Measurements from ENCODE around the gene PYURF.

The PYURF gene

DNA sequence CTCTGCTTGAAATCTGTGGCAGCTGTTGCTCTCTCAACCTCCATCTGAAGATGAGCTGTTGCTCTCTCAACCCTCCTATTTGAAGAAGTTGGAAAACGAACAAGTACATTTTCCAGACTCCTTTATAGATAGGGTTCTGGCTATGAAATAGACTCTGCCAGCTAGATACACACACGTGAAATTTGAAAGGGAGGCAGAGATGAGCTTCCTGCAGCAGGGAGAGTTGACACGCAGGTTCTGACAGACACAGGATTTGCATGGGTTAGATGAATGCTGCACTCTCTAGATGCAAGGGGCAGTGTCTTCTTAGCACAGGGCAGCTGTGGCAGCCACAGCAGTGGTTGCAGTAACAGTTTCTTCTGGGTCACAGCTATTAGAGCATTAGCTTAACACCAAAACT, 8.0 kb upstream of the PYURF start:
- Histone ChIP-seq H3K9ac (ENCODE audit: low read depth in 1 of 2, low read length in 2 of 2) (no peak overlapping the region), H3K4me1 (ENCODE audit: control insufficient read depth in 1 of 2, insufficient read depth in 2 of 2, low read length in 2 of 2) (peaks cover 0 to 4% of the 10 kb centered on the region in 2 donors), H3K9me3 (ENCODE audit: control insufficient read depth in 1 of 2, low read length in 2 of 2) (no peaks in the 10 kb centered on the region), H3K27ac (ENCODE audit: low read depth, low read length) (no peak overlapping the region), H3K27me3 (ENCODE audit: control insufficient read depth in 1 of 2, insufficient read depth in 2 of 2, low read length in 2 of 2) (no peaks in the 10 kb centered on the region), H3K4me3 (ENCODE audit: low read depth in 1 of 2, low read length in 2 of 2) (no peak overlapping the region), H3K36me3 (ENCODE audit: control insufficient read depth in 1 of 2, insufficient read depth in 2 of 2, low read length in 2 of 2) (no peaks in the 10 kb centered on the region)

DNA sequence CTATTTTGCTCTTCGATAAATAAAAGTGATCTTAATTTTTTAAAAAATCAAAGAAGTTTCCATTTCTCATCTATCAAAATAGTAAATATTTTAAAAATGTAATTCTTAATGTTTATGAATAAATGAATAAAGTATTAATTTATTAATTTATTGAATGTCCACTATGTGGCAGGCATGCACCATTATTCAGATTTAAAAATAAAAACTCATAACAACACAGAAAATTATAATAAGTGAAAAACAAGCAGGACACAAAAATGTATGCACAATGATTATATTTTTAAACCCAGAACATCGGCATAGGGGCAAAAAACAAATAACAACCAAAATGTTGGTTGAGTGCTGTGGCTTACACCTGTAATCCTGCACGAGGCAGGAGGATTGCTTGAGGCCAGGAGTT, 5.3 kb upstream of the PYURF start:
- H3K27me3 ChIP-seq (ENCODE audit: control insufficient read depth in 1 of 2, insufficient read depth in 2 of 2, low read length in 2 of 2) = no peaks in the 10 kb centered on the region
- no peaks in the 10 kb centered on the region for H3K9me3 ChIP-seq (ENCODE audit: control insufficient read depth in 1 of 2, low read length in 2 of 2)
- no peak overlapping the region for H3K4me3 ChIP-seq (ENCODE audit: low read depth in 1 of 2, low read length in 2 of 2)
- peaks cover 8 to 11% of the 10 kb centered on the region in 2 donors for H3K4me1 ChIP-seq (ENCODE audit: control insufficient read depth in 1 of 2, insufficient read depth in 2 of 2, low read length in 2 of 2)
- no peak overlapping the region for H3K9ac ChIP-seq (ENCODE audit: low read depth in 1 of 2, low read length in 2 of 2)
- H3K36me3 ChIP-seq (ENCODE audit: control insufficient read depth in 1 of 2, insufficient read depth in 2 of 2, low read length in 2 of 2) = no peaks in the 10 kb centered on the region
- no peak overlapping the region for H3K27ac ChIP-seq (ENCODE audit: low read depth, low read length)

DNA sequence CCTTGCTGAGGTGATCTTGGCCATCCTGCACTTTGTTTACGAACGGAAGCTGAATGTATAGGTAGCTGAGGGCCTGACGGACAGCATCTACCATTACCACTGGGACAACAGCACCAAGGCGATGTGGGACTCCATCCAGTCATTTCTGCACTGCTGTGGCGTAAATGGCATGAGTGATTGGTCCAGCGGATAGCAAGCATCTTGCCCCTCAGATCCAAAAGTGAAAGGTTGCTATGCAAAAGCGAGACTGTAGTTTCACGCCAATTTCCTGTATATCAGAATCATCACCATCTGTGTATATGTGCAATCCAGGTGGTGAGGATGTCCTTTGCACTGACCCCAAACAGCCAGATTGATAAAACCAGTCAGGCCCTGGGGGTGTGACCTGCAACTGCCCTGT, 4.2 kb upstream of the PYURF start:
- H3K36me3 ChIP-seq (ENCODE audit: control insufficient read depth in 1 of 2, insufficient read depth in 2 of 2, low read length in 2 of 2) = no peaks in the 10 kb centered on the region
- no peak overlapping the region for H3K9ac ChIP-seq (ENCODE audit: low read depth in 1 of 2, low read length in 2 of 2)
- no peak overlapping the region for H3K4me3 ChIP-seq (ENCODE audit: low read depth in 1 of 2, low read length in 2 of 2)
- no peaks in the 10 kb centered on the region for H3K27me3 ChIP-seq (ENCODE audit: control insufficient read depth in 1 of 2, insufficient read depth in 2 of 2, low read length in 2 of 2)
- no peaks in the 10 kb centered on the region for H3K9me3 ChIP-seq (ENCODE audit: control insufficient read depth in 1 of 2, low read length in 2 of 2)
- no peak overlapping the region for H3K27ac ChIP-seq (ENCODE audit: low read depth, low read length)
- H3K4me1 ChIP-seq (ENCODE audit: control insufficient read depth in 1 of 2, insufficient read depth in 2 of 2, low read length in 2 of 2) = peaks cover 9 to 11% of the 10 kb centered on the region in 2 donors

DNA sequence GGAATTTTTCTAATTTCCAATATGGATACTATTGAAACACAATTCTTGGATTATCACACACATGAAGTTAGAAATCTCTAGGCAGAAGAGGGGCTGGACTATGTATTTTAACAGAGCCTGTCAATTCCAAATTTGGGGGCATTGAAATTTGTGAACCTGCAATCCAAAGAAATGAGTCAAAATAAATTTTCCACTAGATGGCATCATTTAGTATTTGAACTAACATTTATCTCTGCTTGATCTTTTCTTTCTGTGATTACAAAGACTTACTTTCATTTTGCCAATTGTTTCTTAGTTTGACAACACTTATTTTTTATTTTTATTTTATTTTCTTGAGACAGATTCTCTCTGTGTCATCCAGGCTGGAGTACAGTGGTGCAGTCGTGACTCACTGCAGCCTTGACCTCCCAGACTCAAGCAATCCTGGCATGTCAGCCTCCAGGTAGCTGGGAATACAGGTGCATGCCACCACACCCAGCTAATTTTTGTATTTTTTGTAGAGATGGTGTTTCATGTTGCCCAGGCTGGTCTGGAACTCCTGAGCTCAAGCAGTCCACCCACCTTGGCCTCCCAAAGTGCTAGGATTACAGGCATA, 2.7 kb upstream of the PYURF start:
- H3K4me3 ChIP-seq (ENCODE audit: low read depth in 1 of 2, low read length in 2 of 2) = no peak overlapping the region
- no peaks in the 10 kb centered on the region for H3K9me3 ChIP-seq (ENCODE audit: control insufficient read depth in 1 of 2, low read length in 2 of 2)
- H3K9ac ChIP-seq (ENCODE audit: low read depth in 1 of 2, low read length in 2 of 2) = no peak overlapping the region
- H3K4me1 ChIP-seq (ENCODE audit: control insufficient read depth in 1 of 2, insufficient read depth in 2 of 2, low read length in 2 of 2) = peaks cover 21 to 24% of the 10 kb centered on the region in 2 donors
- H3K36me3 ChIP-seq (ENCODE audit: control insufficient read depth in 1 of 2, insufficient read depth in 2 of 2, low read length in 2 of 2) = peaks cover under 1 to 3% of the 10 kb centered on the region in 2 donors
- H3K27ac ChIP-seq (ENCODE audit: low read depth, low read length) = no peak overlapping the region
- H3K27me3 ChIP-seq (ENCODE audit: control insufficient read depth in 1 of 2, insufficient read depth in 2 of 2, low read length in 2 of 2) = no peaks in the 10 kb centered on the region

DNA sequence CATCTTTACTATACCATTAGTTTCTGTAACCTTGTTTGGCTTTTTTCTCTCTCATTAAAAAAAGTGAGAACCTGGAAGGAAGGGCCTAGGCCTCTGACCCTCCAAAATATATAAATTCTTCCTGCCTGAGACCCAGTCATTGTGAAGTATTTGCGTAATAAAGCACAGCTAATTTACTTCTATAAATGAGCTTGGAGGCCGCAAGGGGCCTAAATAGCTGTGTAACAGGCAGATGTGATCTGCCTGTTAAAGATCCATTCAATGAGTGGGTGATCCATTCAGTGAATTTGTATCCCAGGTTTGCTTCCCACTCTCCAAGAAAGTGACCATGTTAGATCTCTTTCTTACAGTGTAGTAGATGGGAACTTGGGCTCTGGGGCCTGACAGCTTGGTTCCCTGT, 595 bp upstream of the PYURF start:
- Histone ChIP-seq H3K4me3 (ENCODE audit: low read depth in 1 of 2, low read length in 2 of 2) (peak overlapping the region; percentile 85 to 86), H3K9ac (ENCODE audit: low read depth in 1 of 2, low read length in 2 of 2) (peak overlapping the region; percentile 56 to 84), H3K36me3 (ENCODE audit: control insufficient read depth in 1 of 2, insufficient read depth in 2 of 2, low read length in 2 of 2) (peaks cover 8 to 11% of the 10 kb centered on the region in 2 donors), H3K27ac (ENCODE audit: low read depth, low read length) (peak overlapping the region; percentile 82), H3K4me1 (ENCODE audit: control insufficient read depth in 1 of 2, insufficient read depth in 2 of 2, low read length in 2 of 2) (peaks cover 22 to 24% of the 10 kb centered on the region in 2 donors), H3K9me3 (ENCODE audit: control insufficient read depth in 1 of 2, low read length in 2 of 2) (no peaks in the 10 kb centered on the region), H3K27me3 (ENCODE audit: control insufficient read depth in 1 of 2, insufficient read depth in 2 of 2, low read length in 2 of 2) (no peaks in the 10 kb centered on the region)

DNA sequence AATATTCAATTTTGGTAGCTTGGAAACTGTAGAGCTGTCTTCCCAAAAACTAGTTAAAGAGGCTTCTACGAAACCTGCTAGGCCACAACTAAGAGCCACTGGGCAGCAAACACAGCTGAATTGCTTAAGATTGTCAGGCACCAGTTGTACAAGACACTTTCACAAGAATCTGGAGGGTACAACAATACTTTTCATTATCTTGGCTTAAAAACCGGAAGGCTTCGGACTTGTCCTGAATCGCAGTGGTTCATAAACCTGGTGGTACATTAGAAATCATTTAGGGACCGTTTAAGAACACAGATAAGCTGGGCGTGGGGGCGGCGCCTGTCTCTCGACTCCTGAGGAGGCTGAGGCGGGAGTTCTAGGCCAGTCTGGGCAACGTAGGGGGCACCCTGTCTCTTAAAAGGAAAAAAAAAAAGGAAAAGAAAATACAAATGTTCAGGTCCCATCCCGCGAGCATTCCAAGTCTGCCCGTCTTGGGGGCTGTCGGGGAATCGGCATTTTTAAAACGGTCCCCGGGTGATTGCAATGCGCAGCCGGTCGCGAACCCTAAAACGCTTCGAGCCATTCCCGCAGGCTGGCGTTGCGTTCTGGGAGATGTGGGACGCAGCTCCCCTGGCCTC, 763 bp downstream of the PYURF start:
- Histone ChIP-seq H3K4me3 (ENCODE audit: low read depth in 1 of 2, low read length in 2 of 2) (peak overlapping the region; percentile 85 to 86), H3K4me1 (ENCODE audit: control insufficient read depth in 1 of 2, insufficient read depth in 2 of 2, low read length in 2 of 2) (peaks cover 20 to 22% of the 10 kb centered on the region in 2 donors), H3K9ac (ENCODE audit: low read depth in 1 of 2, low read length in 2 of 2) (peak overlapping the region; percentile 84 to 88), H3K27me3 (ENCODE audit: control insufficient read depth in 1 of 2, insufficient read depth in 2 of 2, low read length in 2 of 2) (no peaks in the 10 kb centered on the region), H3K27ac (ENCODE audit: low read depth, low read length) (peak overlapping the region; percentile 82), H3K36me3 (ENCODE audit: control insufficient read depth in 1 of 2, insufficient read depth in 2 of 2, low read length in 2 of 2) (peaks cover 8 to 11% of the 10 kb centered on the region in 2 donors), H3K9me3 (ENCODE audit: control insufficient read depth in 1 of 2, low read length in 2 of 2) (no peaks in the 10 kb centered on the region)

DNA sequence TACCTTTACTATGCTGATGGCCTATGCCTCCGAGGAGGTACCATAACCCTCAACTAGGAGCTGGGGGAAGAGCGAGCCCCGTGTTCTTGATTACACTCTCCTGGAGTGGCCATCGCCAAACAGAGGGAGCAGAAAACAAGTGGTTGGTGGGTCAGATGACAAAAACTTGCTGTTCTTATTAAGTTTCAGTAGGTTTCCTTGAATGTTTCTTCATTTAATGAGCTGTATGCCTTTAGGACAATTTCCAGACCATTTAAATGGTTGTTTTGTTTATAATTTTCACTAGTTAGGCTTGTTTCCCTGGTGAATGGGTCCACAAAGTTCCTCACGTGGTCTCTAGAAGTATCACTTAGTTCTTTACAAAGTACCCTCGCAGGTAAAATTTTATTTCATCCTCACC, 4.7 kb downstream of the PYURF start:
- H3K27me3 ChIP-seq (ENCODE audit: control insufficient read depth in 1 of 2, insufficient read depth in 2 of 2, low read length in 2 of 2) = no peaks in the 10 kb centered on the region
- no peak overlapping the region for H3K9ac ChIP-seq (ENCODE audit: low read depth in 1 of 2, low read length in 2 of 2)
- peaks cover 8 to 11% of the 10 kb centered on the region in 2 donors for H3K36me3 ChIP-seq (ENCODE audit: control insufficient read depth in 1 of 2, insufficient read depth in 2 of 2, low read length in 2 of 2)
- H3K4me3 ChIP-seq (ENCODE audit: low read depth in 1 of 2, low read length in 2 of 2) = no peak overlapping the region
- H3K27ac ChIP-seq (ENCODE audit: low read depth, low read length) = no peak overlapping the region
- H3K9me3 ChIP-seq (ENCODE audit: control insufficient read depth in 1 of 2, low read length in 2 of 2) = no peaks in the 10 kb centered on the region
- H3K4me1 ChIP-seq (ENCODE audit: control insufficient read depth in 1 of 2, insufficient read depth in 2 of 2, low read length in 2 of 2) = peaks cover 12 to 15% of the 10 kb centered on the region in 2 donors

DNA sequence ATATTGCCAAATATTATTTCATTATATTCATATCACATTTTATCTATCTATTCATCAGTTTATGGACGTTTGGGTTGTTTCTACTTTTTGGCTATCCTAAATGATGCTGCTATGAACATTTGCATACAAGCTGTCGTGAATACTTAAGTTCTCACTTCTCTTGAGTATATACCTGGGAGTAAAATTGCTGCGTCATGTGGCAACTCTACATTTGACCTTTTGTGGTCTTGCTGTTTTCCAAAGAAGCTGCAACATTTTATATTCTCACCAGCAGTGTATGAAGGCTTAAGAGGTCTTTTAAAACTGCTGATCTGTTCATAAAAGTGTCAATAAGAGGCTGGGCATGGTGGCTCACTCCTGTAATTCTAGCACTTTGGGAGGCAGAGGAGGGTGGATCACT, 5.8 kb downstream of the PYURF start:
- H3K27ac ChIP-seq (ENCODE audit: low read depth, low read length) = no peak overlapping the region
- peaks cover 12 to 13% of the 10 kb centered on the region in 2 donors for H3K4me1 ChIP-seq (ENCODE audit: control insufficient read depth in 1 of 2, insufficient read depth in 2 of 2, low read length in 2 of 2)
- H3K36me3 ChIP-seq (ENCODE audit: control insufficient read depth in 1 of 2, insufficient read depth in 2 of 2, low read length in 2 of 2) = peaks cover 8 to 11% of the 10 kb centered on the region in 2 donors
- no peak overlapping the region for H3K9ac ChIP-seq (ENCODE audit: low read depth in 1 of 2, low read length in 2 of 2)
- H3K4me3 ChIP-seq (ENCODE audit: low read depth in 1 of 2, low read length in 2 of 2) = no peak overlapping the region
- H3K9me3 ChIP-seq (ENCODE audit: control insufficient read depth in 1 of 2, low read length in 2 of 2) = no peaks in the 10 kb centered on the region
- H3K27me3 ChIP-seq (ENCODE audit: control insufficient read depth in 1 of 2, insufficient read depth in 2 of 2, low read length in 2 of 2) = no peaks in the 10 kb centered on the region

DNA sequence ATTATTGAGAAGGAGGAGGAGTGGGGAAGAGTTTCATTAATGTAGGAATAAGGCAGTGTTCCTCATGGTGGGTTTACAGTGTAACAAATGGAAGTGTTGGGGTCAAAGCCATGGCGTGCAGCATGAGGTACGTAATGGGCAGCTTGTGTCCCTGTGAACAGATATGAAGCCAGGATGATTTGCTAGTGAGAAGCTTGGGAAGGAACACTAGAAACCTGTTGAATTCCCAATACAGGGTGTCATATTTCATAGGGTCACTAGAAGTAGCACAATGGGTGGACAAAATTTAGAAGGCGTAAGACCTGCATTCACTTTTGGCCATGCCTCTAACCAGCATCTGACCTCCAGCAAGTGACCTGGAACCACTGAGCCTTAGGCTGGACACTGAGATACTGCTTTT, 6.8 kb downstream of the PYURF start:
- H3K9me3 ChIP-seq (ENCODE audit: control insufficient read depth in 1 of 2, low read length in 2 of 2) = no peaks in the 10 kb centered on the region
- peaks cover 2 to 5% of the 10 kb centered on the region in 2 donors for H3K4me1 ChIP-seq (ENCODE audit: control insufficient read depth in 1 of 2, insufficient read depth in 2 of 2, low read length in 2 of 2)
- no peak overlapping the region for H3K4me3 ChIP-seq (ENCODE audit: low read depth in 1 of 2, low read length in 2 of 2)
- H3K9ac ChIP-seq (ENCODE audit: low read depth in 1 of 2, low read length in 2 of 2) = no peak overlapping the region
- peaks cover 8 to 11% of the 10 kb centered on the region in 2 donors for H3K36me3 ChIP-seq (ENCODE audit: control insufficient read depth in 1 of 2, insufficient read depth in 2 of 2, low read length in 2 of 2)
- H3K27me3 ChIP-seq (ENCODE audit: control insufficient read depth in 1 of 2, insufficient read depth in 2 of 2, low read length in 2 of 2) = no peaks in the 10 kb centered on the region
- no peak overlapping the region for H3K27ac ChIP-seq (ENCODE audit: low read depth, low read length)

DNA sequence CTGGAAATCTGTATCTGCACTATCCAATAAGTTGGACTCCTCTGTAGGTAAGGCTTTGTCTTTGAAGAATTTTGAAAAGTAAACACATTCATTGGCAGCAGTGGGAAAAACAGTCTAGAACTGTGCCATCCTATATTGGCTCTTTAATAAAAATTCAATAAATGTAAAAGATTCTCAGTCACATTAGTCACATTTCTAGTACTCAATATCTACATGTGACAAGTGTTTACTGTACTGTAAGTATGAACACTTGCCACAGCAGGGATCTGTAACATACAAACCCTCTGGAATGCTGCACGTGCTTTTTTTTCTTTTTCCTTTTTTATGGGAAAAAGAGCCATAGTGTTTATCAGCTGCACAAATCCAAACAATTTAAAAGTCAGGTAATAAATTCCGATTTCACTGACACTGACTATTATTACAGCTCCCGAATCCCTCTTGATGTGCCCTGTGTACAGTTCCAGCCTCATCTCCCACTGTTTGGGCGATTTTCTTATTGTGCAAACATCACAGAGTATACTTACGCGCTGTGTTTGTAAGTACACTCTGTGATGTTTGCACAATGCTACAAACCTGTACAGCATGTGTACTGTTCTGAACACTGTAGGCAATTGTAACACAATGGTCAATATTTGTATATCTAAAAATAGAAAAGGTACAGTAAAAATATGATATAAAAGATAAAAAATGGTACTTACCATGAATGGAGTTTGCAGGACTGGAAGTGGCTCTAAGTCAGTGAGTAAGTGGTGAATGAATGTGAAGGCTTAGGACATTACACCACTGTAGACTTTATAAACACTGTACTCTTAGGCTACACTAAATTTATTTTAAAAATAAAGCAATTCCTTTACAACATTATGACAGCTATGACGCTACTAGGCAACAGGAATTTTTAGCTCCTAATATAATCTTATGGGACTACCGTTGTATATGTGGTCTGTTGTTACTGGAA, 8.7 kb downstream of the PYURF start:
- Histone ChIP-seq H3K4me1 (ENCODE audit: control insufficient read depth in 1 of 2, insufficient read depth in 2 of 2, low read length in 2 of 2) (no peaks in the 10 kb centered on the region), H3K36me3 (ENCODE audit: control insufficient read depth in 1 of 2, insufficient read depth in 2 of 2, low read length in 2 of 2) (no peaks in the 10 kb centered on the region), H3K9ac (ENCODE audit: low read depth in 1 of 2, low read length in 2 of 2) (no peak overlapping the region), H3K27me3 (ENCODE audit: control insufficient read depth in 1 of 2, insufficient read depth in 2 of 2, low read length in 2 of 2) (no peaks in the 10 kb centered on the region), H3K4me3 (ENCODE audit: low read depth in 1 of 2, low read length in 2 of 2) (no peak overlapping the region), H3K9me3 (ENCODE audit: control insufficient read depth in 1 of 2, low read length in 2 of 2) (no peaks in the 10 kb centered on the region), H3K27ac (ENCODE audit: low read depth, low read length) (no peak overlapping the region)

All from duodenal mucosa (tissue), 2 donors.